Spinal cord (tissue), 10 donors: ENCODE results near the gene KCNN2. TPM values are rescaled to one million over a fixed set of nuclear protein-coding genes. Genes with fewer than 3 reads are reported as not detected.
A peak's percentile ranks its signal among the peaks of the same experiment; 100 is the strongest.
"Not testable (repeated sequence)": the region's sequence is repeated elsewhere in the genome, so short reads cannot be mapped to it uniquely, and the experiment has no call there.

Source experiments
- DNase-seq, 6 donors: peaks; one replicate each; pipeline versions ENCODE4 v3.0.0 to v3.0.0-alpha.2; 2013 to 2015; ENCODE audit warnings: low spot score in 6 of 6, low read depth in 4 of 6
- H3K27ac ChIP-seq: one replicate; pipeline ENCODE4 v1.5.1; 2013; ENCODE audit warnings: low read depth, low read length, control low read depth
- H3K27me3 ChIP-seq: one replicate; pipeline ENCODE4 v1.6.1; 2013; ENCODE audit warnings: low read length; ENCODE audit not compliant: control insufficient read depth, insufficient read depth
- H3K36me3 ChIP-seq: one replicate; pipeline ENCODE4 v1.6.1; 2013; ENCODE audit warnings: low read length; ENCODE audit not compliant: control insufficient read depth, insufficient read depth
- H3K4me1 ChIP-seq: one replicate; pipeline ENCODE4 v1.6.1; 2013; ENCODE audit warnings: low read length; ENCODE audit not compliant: control insufficient read depth, insufficient read depth
- H3K4me3 ChIP-seq: one replicate; pipeline ENCODE4 v1.5.1; 2013; ENCODE audit warnings: low read depth, low read length, control low read depth
- H3K9me3 ChIP-seq: one replicate; pipeline ENCODE4 v1.6.1; 2013; ENCODE audit warnings: low read length; ENCODE audit not compliant: control insufficient read depth, insufficient read depth
- WGBS: methylation state at CpG from one replicate; pipeline ENCODE4 v1.1.5; 2013; ENCODE audit warnings: missing lambda C conversion rate; ENCODE audit not compliant: insufficient coverage; 5-methylcytosine and 5-hydroxymethylcytosine counted together
- polyA plus RNA-seq, 2 donors: library from polyadenylated mRNA; unstranded; fragments of 120-200 nt; gene quantifications; one replicate each; pipeline ENCODE4 v1.2.1, GENCODE V29; 2013; ENCODE audit not compliant: insufficient read length in 2 of 2
- total RNA-seq, 2 donors: library from RNA; depleted of rRNA in 1 of 2; stranded (reverse); fragments of 120-200 nt in 1 of 2; fragments of >200 nt in 1 of 2; gene quantifications; one replicate each; pipeline versions ENCODE4 v1.2.3 to v1.2.4, GENCODE V29; 2013 to 2014
- donor health status: healthy.

KCNN2 gene
- total and polyA plus RNA-seq, 4 donors = 7.3 to 27.2 (median 20.0) TPM

- DNase-seq = peak; percentile 32 to 74 (median 41)
- H3K4me3 ChIP-seq = no peak overlapping the region
- H3K4me1 ChIP-seq = peaks cover 5% of the 10 kb centered on the region
- H3K27ac ChIP-seq = peak overlapping the region; percentile 73
- no peaks in the 10 kb centered on the region for H3K36me3 ChIP-seq
- no peaks in the 10 kb centered on the region for H3K9me3 ChIP-seq
- H3K27me3 ChIP-seq = no peaks in the 10 kb centered on the region
- no CpG with 5 or more reads among the region's 1 CpG for WGBS
Observed at GRCh38 chr5:114415760-114416159, 53.9 kb downstream of the KCNN2 start.

- peaks cover 5% of the 10 kb centered on the region for H3K4me1 ChIP-seq
- no peak for DNase-seq
- peak overlapping the region; percentile 73 for H3K27ac ChIP-seq
- H3K4me3 ChIP-seq = no peak overlapping the region
- no peaks in the 10 kb centered on the region for H3K36me3 ChIP-seq
- H3K27me3 ChIP-seq = no peaks in the 10 kb centered on the region
- WGBS = 84% methylated on average over 3 of the region's 4 CpGs
- no peaks in the 10 kb centered on the region for H3K9me3 ChIP-seq
Observed at GRCh38 chr5:114416254-114416653, 54.4 kb downstream of the KCNN2 start.

GRCh38 chr5:114417519-114417918 lies 55.6 kb downstream of the KCNN2 start:
- Histone ChIP-seq H3K27ac (no peak overlapping the region), H3K4me3 (no peak overlapping the region), H3K36me3 (no peaks in the 10 kb centered on the region), H3K27me3 (no peaks in the 10 kb centered on the region), H3K9me3 (no peaks in the 10 kb centered on the region), H3K4me1 (peaks cover 5% of the 10 kb centered on the region)
- no peak for DNase-seq
- WGBS = 86% methylated on average over 1 of the region's 2 CpGs

- no peaks in the 10 kb centered on the region for H3K9me3 ChIP-seq
- peaks cover 5% of the 10 kb centered on the region for H3K4me1 ChIP-seq
- no peaks in the 10 kb centered on the region for H3K36me3 ChIP-seq
- DNase-seq = peak in 4 of 6 donors; percentile 19 to 57 (median 44)
- H3K4me3 ChIP-seq = no peak overlapping the region
- H3K27me3 ChIP-seq = no peaks in the 10 kb centered on the region
- H3K27ac ChIP-seq = peak overlapping the region; percentile 22
- 42% methylated on average over 4 of the region's 8 CpGs for WGBS
Observed at GRCh38 chr5:114418176-114419066, 56.6 kb downstream of the KCNN2 start.

GRCh38 chr5:114419067-114419388 lies 57.2 kb downstream of the KCNN2 start:
- WGBS = no CpG with 5 or more reads among the region's 1 CpG

GRCh38 chr5:114419959-114420358 lies 58.1 kb downstream of the KCNN2 start:
- Histone ChIP-seq H3K27me3 (no peaks in the 10 kb centered on the region), H3K27ac (no peak overlapping the region), H3K4me1 (peaks cover 5% of the 10 kb centered on the region), H3K36me3 (no peaks in the 10 kb centered on the region), H3K9me3 (no peaks in the 10 kb centered on the region), H3K4me3 (no peak overlapping the region)
- DNase-seq = no peak

More at GRCh38 chr5:114419067-114419388, 57.2 kb downstream of the KCNN2 start:
- Histone ChIP-seq H3K27ac (no peak overlapping the region), H3K9me3 (no peaks in the 10 kb centered on the region), H3K27me3 (no peaks in the 10 kb centered on the region), H3K36me3 (no peaks in the 10 kb centered on the region), H3K4me3 (no peak overlapping the region), H3K4me1 (peaks cover 5% of the 10 kb centered on the region)
- no peak for DNase-seq

GRCh38 chr5:114427204-114427603 lies 65.3 kb downstream of the KCNN2 start:
- Histone ChIP-seq H3K27me3 (no peaks in the 10 kb centered on the region), H3K4me3 (no peak overlapping the region), H3K4me1 (no peaks in the 10 kb centered on the region), H3K9me3 (no peaks in the 10 kb centered on the region), H3K27ac (no peak overlapping the region), H3K36me3 (no peaks in the 10 kb centered on the region)
- DNase-seq = no peak
- WGBS = no CpG with 5 or more reads among the region's 1 CpG

GRCh38 chr5:114430532-114430931 lies 68.7 kb downstream of the KCNN2 start:
- no peak overlapping the region for H3K4me3 ChIP-seq
- no peaks in the 10 kb centered on the region for H3K4me1 ChIP-seq
- H3K27me3 ChIP-seq = no peaks in the 10 kb centered on the region
- DNase-seq = no peak
- H3K36me3 ChIP-seq = no peaks in the 10 kb centered on the region
- no peaks in the 10 kb centered on the region for H3K9me3 ChIP-seq
- H3K27ac ChIP-seq = no peak overlapping the region

- over 99% methylated on average over 29 of the region's 30 CpGs for WGBS
- H3K4me1 ChIP-seq, H3K9me3 ChIP-seq, H3K4me3 ChIP-seq, H3K36me3 ChIP-seq, H3K27ac ChIP-seq, DNase-seq, H3K27me3 ChIP-seq: not testable (repeated sequence)
Observed at GRCh38 chr5:114432684-114433083, 70.8 kb downstream of the KCNN2 start.
